GM12892 (cell line): ENCODE results near the gene DIP2B.

Source experiments
- POLR2A ChIP-seq: IDR thresholded peaks from 2 replicates; pipeline ENCODE4 v1.6.1; 2011; ENCODE audit warnings: low read depth, low read length, control low read depth
- POLR2AphosphoS5 ChIP-seq: IDR thresholded peaks from 2 replicates; pipeline ENCODE4 v1.6.1; 2011; ENCODE audit warnings: low read depth, low read length, control low read depth

GRCh38 chr12:50635364-50635763 is 130.6 kb downstream of the DIP2B start:
- TF ChIP-seq POLR2A (no peak), POLR2AphosphoS5 (no peak)
